Epithelial cell of alveolus of lung (primary cell): Measurements from ENCODE around the gene GATA1. TPM values are rescaled to one million over a fixed set of nuclear protein-coding genes. Genes with fewer than 3 reads are reported as not detected.

Experiments
- total RNA-seq: library from RNA; depleted of rRNA; stranded (reverse); fragments of >200 nt; gene quantifications from 2 replicates; pipeline ENCODE4 v1.2.1, GENCODE V29; 2015

The GATA1 gene
- not detected in 2 replicates for total RNA-seq

DNA sequence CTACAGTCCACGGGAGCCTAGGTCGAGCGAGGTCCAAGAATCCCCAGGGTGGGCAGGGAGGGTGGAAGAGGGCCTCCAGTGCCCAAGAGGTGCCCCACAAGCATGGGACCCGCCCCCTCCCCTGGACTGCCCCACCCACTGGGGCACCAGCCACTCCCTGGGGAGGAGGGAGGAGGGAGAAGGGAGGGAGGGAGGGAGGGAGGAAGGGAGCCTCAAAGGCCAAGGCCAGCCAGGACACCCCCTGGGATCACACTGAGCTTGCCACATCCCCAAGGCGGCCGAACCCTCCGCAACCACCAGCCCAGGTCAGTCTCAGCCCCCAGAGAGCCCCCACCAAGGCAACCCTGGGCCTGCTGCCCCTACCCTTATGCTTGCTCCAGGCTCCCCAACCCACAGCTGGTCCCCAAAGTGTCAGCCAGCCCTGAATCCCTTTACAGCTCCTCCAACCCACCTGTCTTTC is at the start of gene GATA1:
Gene GATA1, plus strand, starts transcription at position 250 of the 460 bp plus-strand sequence. CDS start 4,520 bp downstream, outside the sequence.

DNA sequence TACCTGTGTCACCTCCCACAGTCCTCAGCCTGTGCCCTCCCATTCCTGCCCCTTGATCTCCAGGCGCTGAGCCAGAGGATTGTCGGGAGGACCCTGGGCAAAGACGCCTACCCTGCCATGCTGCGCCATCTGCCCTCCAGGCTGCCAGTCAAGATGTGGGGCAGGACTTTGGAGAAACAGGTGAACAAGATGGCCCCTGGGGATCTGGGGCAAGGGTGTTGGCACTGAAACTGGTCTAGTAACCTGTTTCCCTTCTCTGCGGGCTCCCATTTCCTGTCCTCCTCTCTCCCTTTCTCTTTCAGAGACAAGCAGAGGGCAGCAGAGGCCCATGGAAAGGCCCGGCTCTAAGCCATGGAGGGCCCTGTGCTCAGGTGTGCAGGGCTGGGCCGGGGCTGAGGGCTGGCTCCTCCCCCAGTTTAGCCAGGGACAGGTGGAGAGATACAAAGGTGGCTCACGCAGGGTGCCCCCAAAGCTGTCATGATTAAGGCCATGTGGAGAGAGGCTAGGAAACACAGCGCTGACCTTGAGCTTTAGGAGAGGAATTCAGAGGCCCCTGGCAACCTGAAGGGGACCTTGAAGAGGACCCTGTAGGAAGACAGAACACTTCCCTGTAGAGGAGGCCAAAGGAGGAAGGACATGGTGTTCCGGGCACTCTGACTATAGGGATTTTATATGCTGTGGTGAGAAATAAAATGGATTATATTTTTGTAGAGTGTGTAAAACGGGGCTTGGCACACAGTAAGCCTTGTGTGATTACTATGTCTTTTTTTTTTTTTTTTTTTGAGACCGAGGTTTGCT is 24.5 kb upstream of the GATA1 start, which contains the start of gene GLOD5:
Gene GLOD5, plus strand, starts transcription at position 74 of the 798 bp plus-strand sequence. Its CDS starts 44 bp downstream, at position 118.

DNA sequence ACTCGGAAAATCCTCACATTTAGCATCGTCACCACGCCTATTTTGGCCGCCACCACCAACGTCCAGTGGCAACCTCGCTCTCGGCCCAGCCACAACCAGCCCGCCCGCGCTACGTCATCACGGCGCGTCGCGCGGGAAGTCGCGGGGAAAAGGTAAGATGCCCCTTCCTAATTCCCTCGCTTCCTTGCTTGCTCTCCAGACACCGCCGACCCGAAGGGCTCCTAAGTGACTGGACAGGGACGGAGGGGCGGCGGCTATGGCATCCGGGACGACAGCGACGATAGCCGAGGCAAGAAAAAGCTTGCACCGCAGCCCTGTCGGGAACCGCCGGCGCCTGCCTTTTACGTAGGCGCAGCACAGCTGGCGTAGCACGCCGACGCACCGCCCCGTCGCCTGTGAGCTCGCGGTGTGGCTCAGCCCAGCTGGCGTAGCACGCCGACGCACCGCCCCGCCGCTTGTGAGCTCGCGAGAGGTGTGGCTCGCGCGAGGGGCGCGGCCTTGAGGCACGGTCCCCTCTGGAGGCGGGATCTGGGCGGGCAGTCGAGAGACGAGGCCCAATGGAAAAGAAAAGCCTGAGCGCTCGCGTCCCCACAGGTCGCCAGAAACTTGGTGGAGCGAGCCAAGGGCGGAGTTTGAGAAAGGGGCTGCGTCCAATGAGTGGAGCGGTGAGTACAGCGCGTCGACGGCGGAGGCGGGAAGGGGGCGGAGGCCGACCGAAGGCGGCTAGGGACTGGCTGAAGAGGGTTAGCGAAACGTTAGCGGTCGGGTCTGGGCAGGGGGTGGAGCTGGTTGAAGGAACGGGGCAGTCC is 15.1 kb downstream of the GATA1 start, which contains the start of gene HDAC6:
Gene HDAC6, plus strand, starts transcription at position 788 of the 809 bp plus-strand sequence. CDS start 626 bp downstream, outside the sequence.

DNA sequence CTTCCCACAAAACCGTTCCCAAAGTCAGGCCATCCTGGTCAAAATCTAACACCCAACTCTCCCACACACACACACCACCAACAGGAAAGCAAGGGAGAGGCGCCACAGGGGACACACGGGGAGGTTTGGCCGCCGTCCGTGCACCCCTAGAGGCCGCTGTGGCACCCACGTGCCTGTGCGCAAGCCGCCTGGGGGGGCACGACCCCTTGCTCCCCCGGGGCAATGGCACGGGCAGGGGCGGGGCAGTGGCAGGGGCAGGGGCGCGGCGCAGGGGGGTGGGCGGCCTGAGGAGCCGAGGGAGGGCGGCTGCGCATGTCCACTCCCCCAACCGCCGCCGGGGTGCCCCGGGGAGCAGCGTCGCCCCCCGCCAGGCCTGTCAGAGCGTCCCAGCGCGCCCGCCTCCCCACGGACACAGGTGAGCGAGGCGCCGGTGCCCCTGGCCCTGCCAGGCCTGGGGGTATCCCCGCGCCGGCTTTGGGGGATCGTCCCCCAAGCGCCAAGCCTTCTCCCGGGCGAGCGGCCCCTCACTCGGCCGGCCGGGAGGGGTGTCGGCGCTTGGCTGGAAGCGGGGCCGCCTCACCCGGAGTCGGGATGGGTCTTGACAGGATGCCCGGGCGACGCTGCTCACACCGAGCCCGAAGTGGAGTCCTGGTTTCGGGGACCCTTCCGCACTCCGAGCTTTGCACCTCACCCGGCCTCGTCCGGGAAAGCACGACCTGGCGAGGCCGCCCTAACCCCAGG is 39.9 kb downstream of the GATA1 start, which contains the start of gene ERAS:
Gene ERAS, plus strand, starts transcription at position 379 of the 741 bp plus-strand sequence. CDS start 2,611 bp downstream, outside the sequence.

DNA sequence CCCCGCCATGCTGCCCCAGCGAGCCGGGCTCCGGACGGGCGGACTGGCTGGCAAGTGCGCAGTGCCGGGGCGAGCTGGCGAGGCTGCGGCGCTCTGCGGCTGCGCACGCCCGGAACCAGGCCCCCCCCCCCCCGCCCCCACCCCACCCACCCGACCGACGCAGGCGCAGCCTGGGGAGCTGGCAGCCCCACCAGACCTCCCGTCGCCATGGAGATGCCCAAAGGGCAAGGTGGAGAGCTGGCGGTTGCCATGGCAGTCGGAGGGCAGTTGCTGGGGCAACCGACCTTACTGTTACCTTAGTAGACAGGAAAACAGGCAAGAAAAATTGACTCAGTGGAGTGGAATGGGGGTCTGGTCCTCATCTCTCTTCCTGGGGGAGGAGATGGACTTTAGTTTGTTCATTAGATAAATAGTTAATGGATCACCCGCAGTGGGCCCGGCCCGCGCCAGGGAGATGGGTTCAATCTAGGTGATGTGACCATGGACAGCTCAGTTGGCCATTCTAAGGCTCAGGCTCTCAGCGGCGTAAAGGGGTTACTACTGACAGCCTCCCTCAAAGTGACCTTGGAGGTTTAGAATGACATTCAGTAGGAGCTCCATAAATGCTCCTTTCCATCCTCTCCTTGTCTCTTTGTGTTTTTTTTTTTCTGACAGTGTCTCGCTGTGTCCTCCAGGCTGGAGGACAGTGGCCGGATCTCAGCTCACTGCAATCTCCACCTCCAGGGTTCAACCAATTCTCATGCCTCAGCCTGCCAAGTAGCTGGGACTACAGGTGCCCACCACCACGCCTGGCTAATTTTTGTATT is 49.3 kb downstream of the GATA1 start, which contains the start of gene PCSK1N:
Gene PCSK1N, minus strand, starts transcription at position 87 of the 806 bp plus-strand sequence. Its CDS starts 78 bp downstream, at position 9.

Other genes with a start within 250 kb of the GATA1 start
- 7.9 and 10.0 TPM in 2 replicates for gene TBC1D25, start 246.9 kb upstream of the GATA1 start, total RNA-seq
- gene RBM3, start 212.1 kb upstream of the GATA1 start, total RNA-seq = 198 and 260 TPM in 2 replicates
- 165 and 216 TPM in 2 replicates for gene WDR13, start 189.1 kb upstream of the GATA1 start, total RNA-seq
- 0.13 and 0.48 TPM in 2 replicates for gene WAS, start 102.8 kb upstream of the GATA1 start, total RNA-seq
- 4.4 and 12.4 TPM in 2 replicates for gene SUV39H1, start 89.9 kb upstream of the GATA1 start, total RNA-seq
- not detected in 2 replicates for gene GLOD5, start 24.8 kb upstream of the GATA1 start, total RNA-seq
- 24.8 and 42.2 TPM in 2 replicates for gene HDAC6, start 15.5 kb downstream of the GATA1 start, total RNA-seq
- not detected in 2 replicates for gene ERAS, start 39.9 kb downstream of the GATA1 start, total RNA-seq
- gene PCSK1N, start 49.0 kb downstream of the GATA1 start, total RNA-seq = 0.65 and 3.2 TPM in 2 replicates
- gene TIMM17B, start 111.2 kb downstream of the GATA1 start, total RNA-seq = 39.6 and 61.8 TPM in 2 replicates
- gene PQBP1, start 111.3 kb downstream of the GATA1 start, total RNA-seq = 50.2 and 53.3 TPM in 2 replicates
- gene SLC35A2, start 125.1 kb downstream of the GATA1 start, total RNA-seq = 27.7 and 39.3 TPM in 2 replicates
- 7.7 and 10.3 TPM in 2 replicates for gene PIM2, start 132.4 kb downstream of the GATA1 start, total RNA-seq
- gene OTUD5, start 171.0 kb downstream of the GATA1 start, total RNA-seq = 28.5 and 42.8 TPM in 2 replicates
- 1.8 and 2.4 TPM in 2 replicates for gene KCND1, start 185.3 kb downstream of the GATA1 start, total RNA-seq
- gene GRIPAP1, start 215.7 kb downstream of the GATA1 start, total RNA-seq = 14.3 and 14.9 TPM in 2 replicates